GM12878 (cell line): ENCODE data around the gene ARHGAP19. TPM values are rescaled to one million over a fixed set of nuclear protein-coding genes. Genes with fewer than 3 reads are reported as not detected.

Source experiments
- ATAC-seq: fragments of 200-7000 bp; cut with Tn5 transposase; 3 replicates; pipeline ENCODE4 v1.9.1; 2020; ENCODE audit warnings: mild to moderate bottlenecking, moderate library complexity
- BruUV-seq: library from RNA; stranded (reverse); fragments of 400-500 nt; replicated peaks from 2 replicates; lab custom pipeline; 2021; lab: Mats Ljungman, UMichigan
- CTCF ChIA-PET: fragments of 300-600 bp; sonication (Branson Sonifier 250); formaldehyde crosslinking; extraction: SDS; loops from one replicate; lab custom pipeline; 2021; ENCODE audit warnings: inconsistent platforms; lab: Yijun Ruan, JAX
- POLR2A ChIA-PET: fragments of 350-600 bp; formaldehyde crosslinking; extraction: SDS; loops from one replicate; lab custom pipeline; 2021; ENCODE audit warnings: inconsistent platforms; lab: Charles Lee
- RAD21 ChIA-PET: fragments of 300-600 bp; sonication (Branson Sonifier 250); formaldehyde crosslinking; loops from one replicate; lab custom pipeline; 2023; ENCODE audit warnings: antibody characterized with exemption; ENCODE audit not compliant: unreplicated experiment; lab: Charles Lee
- SMC1A ChIA-PET: fragments of 300-600 bp; sonication (Branson Sonifier 250); formaldehyde crosslinking; loops from one replicate; lab custom pipeline; 2023; ENCODE audit not compliant: unreplicated experiment, uncharacterized antibody; lab: Charles Lee
- DNase-seq: peaks from one replicate; pipeline ENCODE4 v3.0.0-alpha.2; 2011; ENCODE audit warnings: low read depth, low spot score
- FAIRE-seq: peaks from 3 replicates; lab custom pipeline; 2011; peaks lifted over from hg19 to GRCh38; lab: Jason Lieb, UNC
- H2AFZ ChIP-seq: 2 replicates; pipeline ENCODE4 v1.6.0; 2011; ENCODE audit warnings: low read depth, low read length, control low read depth; ENCODE audit not compliant: control insufficient read depth
- H3K27ac ChIP-seq: 2 replicates; pipeline ENCODE4 v1.5.1; 2011; ENCODE audit warnings: control low read depth; ENCODE audit not compliant: control insufficient read depth, insufficient read depth
- H3K27me3 ChIP-seq, 2 experiments: replicated peaks in 1 of 2; 2 replicates each; pipeline versions ENCODE4 v1.6.0 to v1.6.1; 2011; ENCODE audit warnings: low read length in 1 of 2; ENCODE audit not compliant: control insufficient read depth in 2 of 2, insufficient read depth in 2 of 2
- H3K36me3 ChIP-seq, 2 experiments: 2 replicates each; pipeline ENCODE4 v1.5.1; 2011; ENCODE audit warnings: low read length in 1 of 2; ENCODE audit not compliant: control insufficient read depth in 2 of 2, insufficient read depth in 2 of 2
- H3K4me1 ChIP-seq: 2 replicates; pipeline ENCODE4 v1.6.1; 2011; ENCODE audit warnings: mild to moderate bottlenecking, low read length, moderate library complexity, mixed read lengths; ENCODE audit not compliant: control insufficient read depth, insufficient read depth
- H3K4me2 ChIP-seq: 2 replicates; pipeline ENCODE4 v1.6.0; 2011; ENCODE audit warnings: control low read depth; ENCODE audit not compliant: control insufficient read depth, insufficient read depth
- H3K4me3 ChIP-seq: fragments of 200-600 bp; sonication (generic); 2 replicates; pipeline ENCODE4 v1.5.1; 2016
- H3K79me2 ChIP-seq: 2 replicates; pipeline ENCODE4 v1.6.0; 2011; ENCODE audit warnings: low read length; ENCODE audit not compliant: control insufficient read depth, insufficient read depth
- H3K9ac ChIP-seq: 2 replicates; pipeline ENCODE4 v1.8.0; 2011; ENCODE audit warnings: low read length, control low read depth, mixed read lengths; ENCODE audit not compliant: control insufficient read depth, insufficient read depth
- H3K9me3 ChIP-seq: replicated peaks from 3 replicates; pipeline ENCODE4 v1.5.1; 2011; ENCODE audit warnings: mild to moderate bottlenecking, low read length; ENCODE audit not compliant: control insufficient read depth, insufficient read depth
- H4K20me1 ChIP-seq: 2 replicates; pipeline ENCODE4 v1.6.0; 2011; ENCODE audit not compliant: control insufficient read depth, insufficient read depth
- ASH2L ChIP-seq: fragments of 300-600, 200-600 bp; sonication (generic); IDR thresholded peaks from 2 replicates; pipeline ENCODE4 v1.6.1; 2017; ENCODE audit warnings: low read depth, mild to moderate bottlenecking, borderline replicate concordance
- BMI1 ChIP-seq: fragments of 450-650 bp; IDR thresholded peaks from 2 replicates; pipeline ENCODE4 v1.6.1; 2016; ENCODE audit warnings: mild to moderate bottlenecking, moderate library complexity, borderline replicate concordance
- CHD4 ChIP-seq: fragments of 200-600 bp; sonication (generic); IDR thresholded peaks from 2 replicates; pipeline ENCODE4 v1.6.1; 2016; ENCODE audit warnings: mild to moderate bottlenecking
- ESRRA ChIP-seq: IDR thresholded peaks from 2 replicates; pipeline ENCODE4 v1.6.1; 2012; ENCODE audit warnings: mild to moderate bottlenecking, low read length, improper control_type of control experiment
- HCFC1 ChIP-seq: fragments of 150-350 bp; IDR thresholded peaks from 2 replicates; pipeline ENCODE4 v1.6.1; 2014; ENCODE audit warnings: low read length
- IKZF1 ChIP-seq: fragments of 450-650 bp; conservative IDR thresholded peaks from 2 replicates; pipeline ENCODE4 v1.6.1; 2017; ENCODE audit warnings: antibody characterized with exemption, mild to moderate bottlenecking
- LARP7 ChIP-seq: fragments of 450-650 bp; IDR thresholded peaks from 2 replicates; pipeline ENCODE4 v1.6.1; 2017; ENCODE audit warnings: mild to moderate bottlenecking
- NR2F1 ChIP-seq: fragments of 450-650 bp; conservative IDR thresholded peaks from 2 replicates; pipeline ENCODE4 v1.6.1; 2017; ENCODE audit warnings: mild to moderate bottlenecking
- PAX5 ChIP-seq: IDR thresholded peaks from 2 replicates; pipeline ENCODE4 v1.6.1; 2011; ENCODE audit warnings: low read depth, low read length, borderline replicate concordance
- RAD21 ChIP-seq: IDR thresholded peaks from 2 replicates; pipeline ENCODE4 v1.6.1; 2011; ENCODE audit warnings: mild to moderate bottlenecking, low read depth, low read length, moderate library complexity; ENCODE audit not compliant: insufficient read depth
- SIX5 ChIP-seq: IDR thresholded peaks from 2 replicates; pipeline ENCODE4 v1.6.1; 2011; ENCODE audit warnings: mild to moderate bottlenecking, low read depth, low read length, moderate library complexity; ENCODE audit not compliant: severe bottlenecking
- SMC3 ChIP-seq: IDR thresholded peaks from 2 replicates; pipeline ENCODE4 v1.6.1; 2011; ENCODE audit warnings: low read length, improper control_type of control experiment, borderline replicate concordance
- WRNIP1 ChIP-seq: IDR thresholded peaks from 2 replicates; pipeline ENCODE4 v1.6.1; 2011; ENCODE audit warnings: low read depth, low read length, improper control_type of control experiment, borderline replicate concordance
- YY1 ChIP-seq: IDR thresholded peaks from 2 replicates; pipeline ENCODE4 v1.6.1; 2011; ENCODE audit warnings: low read depth, mild to moderate bottlenecking, low read length
- WGBS: methylation state at CpG from one replicate; pipeline ENCODE4 v1.1.6; 2016; ENCODE audit warnings: low lambda C conversion rate; ENCODE audit not compliant: insufficient replicate concordance, insufficient coverage; ENCODE audit errors: missing lambda C conversion rate; 5-methylcytosine and 5-hydroxymethylcytosine counted together
- in situ Hi-C: fragments of 300-500 bp; cut with MboI; formaldehyde crosslinking; loops from 9 replicates; pipeline ENCODE4 v1.14.3; 2018; ENCODE audit warnings: mixed read lengths
- intact Hi-C: fragments of 100-400 bp; cut with micrococcal nuclease; formaldehyde crosslinking; loops from one replicate; pipeline ENCODE4 v1.14.2; 2022; ENCODE audit not compliant: unreplicated experiment
- polyA plus RNA-seq, 11 experiments: library from polyadenylated mRNA; depleted of rRNA in 4 of 11; unstranded in 6 of 11; stranded (reverse) in 5 of 11; fragments of >200 nt; fragmentation: Nextera tagmentation in 4 of 11; fragmentation: Illumina TruSeq in 1 of 11; extraction: Ambion mirVana in 4 of 11; extraction: Trizol in 1 of 11; gene quantifications; 1 replicate in 1 of 11; 2 replicates in 10 of 11; pipeline versions ENCODE4 v1.2.1 to v1.2.3, GENCODE V29; 2011 to 2016; ENCODE audit warnings: inconsistent platforms in 2 of 11, missing spikeins in 2 of 11, low read depth in 1 of 11
- total RNA-seq, 4 experiments: library from RNA; depleted of rRNA in 3 of 4; stranded (reverse); fragments of >200 nt in 3 of 4; fragmentation: Illumina TruSeq in 1 of 4; extraction: Trizol in 1 of 4; gene quantifications; 2 replicates each; pipeline versions ENCODE4 v1.2.1 to v1.2.3, GENCODE V29; 2013 to 2021
- TF ChIP-seq, protein P1 (sequence below), 3 experiments: IDR thresholded peaks in 2 of 3; conservative IDR thresholded peaks in 1 of 3; 2 replicates each; pipeline ENCODE4 v1.5.1; 2011; ENCODE audit warnings: low read depth in 3 of 3, low read length in 3 of 3, mild to moderate bottlenecking in 3 of 3, control low read depth in 2 of 3, moderate library complexity in 2 of 3, inconsistent platforms in 1 of 3, mixed read lengths in 1 of 3; ENCODE audit not compliant: control insufficient read depth in 2 of 3, insufficient read depth in 1 of 3; ENCODE audit errors: extremely low read depth in 1 of 3

Gene ARHGAP19
- total and polyA plus RNA-seq, 10 of the 15 experiments (the other 5 are each of a cell fraction or from before 2014, with no cell fraction given): 13.3 to 40.7 (median 22.6) TPM

DNA sequence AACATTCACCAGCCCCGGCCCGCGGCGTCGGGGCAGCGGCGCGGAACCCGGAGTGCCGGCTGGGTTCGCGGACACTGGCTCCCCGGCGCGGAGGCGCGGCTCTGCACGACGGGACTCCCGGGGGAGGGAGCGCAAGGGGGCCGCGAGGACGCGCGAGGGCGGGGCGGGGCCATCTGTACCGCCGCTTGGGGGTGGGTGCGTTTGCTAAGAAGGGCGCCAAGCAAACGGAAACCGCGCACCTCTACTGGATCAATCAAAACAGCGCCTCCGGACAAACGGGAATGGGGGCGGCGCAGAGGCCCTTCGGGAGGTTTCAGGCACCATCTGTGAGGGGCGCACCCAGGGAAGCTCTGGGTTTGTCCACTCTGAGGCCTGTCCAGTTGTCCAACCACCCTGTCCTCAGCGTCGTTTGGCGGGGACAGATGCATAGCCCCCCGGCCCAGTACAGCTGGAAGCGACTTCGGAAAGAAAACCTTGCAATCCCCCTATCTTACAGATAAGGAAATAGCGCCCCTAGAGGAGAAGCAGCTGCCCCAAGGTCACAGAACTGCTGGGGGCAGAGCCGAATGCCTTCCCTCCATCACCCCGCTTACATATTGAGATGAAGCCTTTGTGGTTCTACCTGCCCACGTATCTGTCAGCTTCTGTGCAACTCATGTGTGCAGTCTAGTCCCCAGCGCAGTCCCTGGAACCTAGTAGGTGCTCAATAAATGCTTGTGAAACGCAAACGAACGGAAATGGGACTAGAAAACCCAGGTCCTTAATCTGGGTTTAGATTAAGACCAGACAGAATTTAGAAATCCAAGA is 96.0 kb downstream of the ARHGAP19 start:
- no peaks in the 10 kb centered on the region for H3K79me2 ChIP-seq
- no TSS peak for BruUV-seq
- in situ Hi-C loops: no loop called here
- H3K27me3 ChIP-seq: no peaks in the 10 kb centered on the region; a peak in 1 of 4 replicates
- H3K9me3 ChIP-seq: no peaks in the 10 kb centered on the region
- H2AFZ ChIP-seq: peak overlapping the region; percentile 84
- H4K20me1 ChIP-seq: no peaks in the 10 kb centered on the region
- TF ChIP-seq NR2F1: peak; percentile 58
- peak; percentile 63 for TF ChIP-seq RAD21
- TF ChIP-seq IKZF1: peak; percentile 28; the same call in 1 of the 2 replicates
- TF ChIP-seq ASH2L: no peak
- TF ChIP-seq, protein P1, sequence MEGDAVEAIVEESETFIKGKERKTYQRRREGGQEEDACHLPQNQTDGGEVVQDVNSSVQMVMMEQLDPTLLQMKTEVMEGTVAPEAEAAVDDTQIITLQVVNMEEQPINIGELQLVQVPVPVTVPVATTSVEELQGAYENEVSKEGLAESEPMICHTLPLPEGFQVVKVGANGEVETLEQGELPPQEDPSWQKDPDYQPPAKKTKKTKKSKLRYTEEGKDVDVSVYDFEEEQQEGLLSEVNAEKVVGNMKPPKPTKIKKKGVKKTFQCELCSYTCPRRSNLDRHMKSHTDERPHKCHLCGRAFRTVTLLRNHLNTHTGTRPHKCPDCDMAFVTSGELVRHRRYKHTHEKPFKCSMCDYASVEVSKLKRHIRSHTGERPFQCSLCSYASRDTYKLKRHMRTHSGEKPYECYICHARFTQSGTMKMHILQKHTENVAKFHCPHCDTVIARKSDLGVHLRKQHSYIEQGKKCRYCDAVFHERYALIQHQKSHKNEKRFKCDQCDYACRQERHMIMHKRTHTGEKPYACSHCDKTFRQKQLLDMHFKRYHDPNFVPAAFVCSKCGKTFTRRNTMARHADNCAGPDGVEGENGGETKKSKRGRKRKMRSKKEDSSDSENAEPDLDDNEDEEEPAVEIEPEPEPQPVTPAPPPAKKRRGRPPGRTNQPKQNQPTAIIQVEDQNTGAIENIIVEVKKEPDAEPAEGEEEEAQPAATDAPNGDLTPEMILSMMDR (IDR thresholded peaks at IDR 0.05 in 2 of 3, conservative IDR thresholded peaks at IDR 0.05 in 1 of 3; ENCODE audit: control insufficient read depth in 2 of 3, extremely low read depth in 1 of 3, insufficient read depth in 1 of 3, low read depth in 3 of 3, low read length in 3 of 3): peak; percentile 76 to 94 (median 81)
- TF ChIP-seq HCFC1: no peak
- peak; percentile 54; the same call in 1 of the 2 replicates for TF ChIP-seq LARP7
- TF ChIP-seq ESRRA: peak; percentile 64; the same call in 1 of the 2 replicates
- TF ChIP-seq BMI1: no peak
- TF ChIP-seq SMC3: peak; percentile 40
- no peak for TF ChIP-seq SIX5
- 0 out of 2 replicates have a peak, but pooled peaks have one; percentile 20 for TF ChIP-seq YY1
- TF ChIP-seq PAX5: no peak; the same call in 1 of the 2 replicates
- no peak for TF ChIP-seq CHD4
- TF ChIP-seq WRNIP1: no peak
- CTCF ChIA-PET: interaction anchor here (0.7 to 22.9 kb wide), 26 partner anchors 8 to 383 kb away, joined by 3 to 651 read pairs (median 4); no protein-coding TSS in a partner anchor
- H3K36me3 ChIP-seq: no peaks in the 10 kb centered on the region
- intact Hi-C loops: loop anchor here (1.0 to 5.0 kb wide), 2 partner anchors 59 to 123 kb away; no protein-coding TSS in a partner anchor
- H3K4me3 ChIP-seq: peak overlapping the region; percentile 79
- peak; percentile 91 for ATAC-seq
- under 1% methylated on average over 32 of the region's 56 CpGs for WGBS
- SMC1A ChIA-PET: interaction anchor here (0.7 to 4.2 kb wide), 11 partner anchors 9 to 405 kb away, joined by 3 to 24 read pairs (median 3); no protein-coding TSS in a partner anchor
- RAD21 ChIA-PET: interaction anchor here (0.8 to 3.4 kb wide), 6 partner anchors 14 to 159 kb away, joined by 3 to 23 read pairs (median 4); no protein-coding TSS in a partner anchor
- POLR2A ChIA-PET: no interaction called here
- peaks cover 14% of the 10 kb centered on the region for H3K4me1 ChIP-seq
- no peak for DNase-seq
- FAIRE-seq: peak; percentile 95
- no peak overlapping the region; the same call in 1 of the 2 replicates for H3K9ac ChIP-seq
- no peak overlapping the region for H3K27ac ChIP-seq
- H3K4me2 ChIP-seq: peak overlapping the region; percentile 95
